Bone marrow (tissue), 2 donors: ENCODE data around the gene SRCIN1.
"Not testable (repeated sequence)": the region's sequence is repeated elsewhere in the genome, so short reads cannot be mapped to it uniquely, and the experiment has no call there.

ENCODE experiments used
- DNase-seq, 2 donors: peaks; one replicate each; lab custom pipeline; 2025; lab: John Stamatoyannopoulos, UW

The SRCIN1 gene

GRCh38 chr17:38482700-38483043 is 123.1 kb downstream of the SRCIN1 start:
- not testable (repeated sequence) for DNase-seq

DNA sequence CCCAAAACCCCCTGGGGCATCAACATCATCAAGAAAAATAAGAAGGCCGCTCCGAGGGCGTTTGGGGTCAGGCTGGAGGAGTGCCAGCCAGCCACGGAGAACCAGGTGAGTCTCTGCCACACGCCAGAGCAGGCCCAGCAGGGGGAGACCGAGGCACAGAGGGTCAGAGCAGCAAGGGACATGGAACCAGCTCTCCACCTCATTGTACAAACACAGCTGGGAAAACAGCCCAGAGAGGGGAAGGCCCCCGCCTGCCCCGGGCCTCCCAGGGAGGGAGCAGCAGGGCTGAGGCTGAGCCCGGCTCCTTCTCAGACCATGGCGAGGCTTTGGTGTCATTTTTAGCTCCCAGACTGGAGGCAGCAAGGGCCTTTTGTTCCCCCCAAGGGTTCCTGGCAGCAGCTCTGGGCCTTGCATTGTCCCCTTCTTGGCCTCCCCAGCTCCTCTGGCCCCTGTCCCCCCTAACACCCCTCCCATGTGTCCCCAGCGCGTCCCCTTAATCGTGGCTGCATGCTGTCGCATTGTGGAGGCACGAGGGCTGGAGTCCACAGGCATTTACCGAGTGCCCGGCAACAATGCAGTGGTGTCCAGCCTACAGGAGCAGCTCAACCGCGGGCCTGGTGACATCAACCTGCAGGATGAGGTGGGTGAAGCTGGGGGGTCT is 123.6 kb downstream of the SRCIN1 start:
- DNase-seq, result not testable (repeated sequence)
